ENCODE results near the gene PRLR.

PRLR gene

GRCh38 chr5:35233121-35233520 lies 2.8 kb upstream of the PRLR start:
- no peak for DNase-seq

GRCh38 chr5:35232124-35232523 lies 1.8 kb upstream of the PRLR start:
- H2BK5ac ChIP-seq (ENCODE audit: low read length) = no peak overlapping the region
- no peaks in the 10 kb centered on the region for H3K79me2 ChIP-seq (ENCODE audit: control insufficient read depth, insufficient read depth, low read length)
- H4K5ac ChIP-seq (ENCODE audit: low read length) = no peak overlapping the region
- no peaks in the 10 kb centered on the region for H3K79me1 ChIP-seq (ENCODE audit: low read length)
- H3K4me3 ChIP-seq (ENCODE audit: low read length) = no peak overlapping the region
- H3K9ac ChIP-seq (ENCODE audit: low read length) = no peak overlapping the region
- no peak overlapping the region for H2BK15ac ChIP-seq (replicated peaks; ENCODE audit: low read depth)
- H3K18ac ChIP-seq (ENCODE audit: low read length) = no peak overlapping the region
- DNase-seq = no peak
- peaks cover 6% of the 10 kb centered on the region for H3K4me1 ChIP-seq (ENCODE audit: control insufficient read depth, low read depth, low read length)
- H3K4ac ChIP-seq (ENCODE audit: low read depth, low read length) = no peak overlapping the region
- no CpG with 5 or more reads among the region's 5 CpGs for WGBS (ENCODE audit: extremely low coverage, insufficient coverage, low lambda C conversion rate)
- no peak overlapping the region for H2BK120ac ChIP-seq (ENCODE audit: low read depth, low read length)
- H4K8ac ChIP-seq (ENCODE audit: low read depth, low read length) = no peak overlapping the region
- H3K56ac ChIP-seq (ENCODE audit: low read length) = peak overlapping the region; percentile 62
- H3K27me3 ChIP-seq (ENCODE audit: insufficient read depth, low read length, poor library complexity) = no peaks in the 10 kb centered on the region
- H3K36me3 ChIP-seq (ENCODE audit: control insufficient read depth, insufficient read depth, low read length) = no peaks in the 10 kb centered on the region
- no peak overlapping the region for H2AK5ac ChIP-seq (ENCODE audit: low read length)
- no peak overlapping the region for H3K4me2 ChIP-seq (ENCODE audit: low read length)
- no peak overlapping the region for H3K27ac ChIP-seq (ENCODE audit: low read depth, low read length)
- H3K23ac ChIP-seq (ENCODE audit: low read length) = no peak overlapping the region

More at GRCh38 chr5:35233121-35233520, 2.8 kb upstream of the PRLR start:
- no CpG with 5 or more reads among the region's 4 CpGs for WGBS (ENCODE audit: extremely low coverage, insufficient coverage, low lambda C conversion rate)
- H3K79me1 ChIP-seq (ENCODE audit: low read length) = no peaks in the 10 kb centered on the region
- H3K18ac ChIP-seq (ENCODE audit: low read length) = no peak overlapping the region
- H3K79me2 ChIP-seq (ENCODE audit: control insufficient read depth, insufficient read depth, low read length) = no peaks in the 10 kb centered on the region
- H2BK120ac ChIP-seq (ENCODE audit: low read depth, low read length) = no peak overlapping the region
- H3K4ac ChIP-seq (ENCODE audit: low read depth, low read length) = peak overlapping the region; percentile 83
- no peaks in the 10 kb centered on the region for H3K36me3 ChIP-seq (ENCODE audit: control insufficient read depth, insufficient read depth, low read length)
- H3K9ac ChIP-seq (ENCODE audit: low read length) = no peak overlapping the region
- no peak overlapping the region for H3K4me3 ChIP-seq (ENCODE audit: low read length)
- H2AK5ac ChIP-seq (ENCODE audit: low read length) = no peak overlapping the region
- H3K27ac ChIP-seq (ENCODE audit: low read depth, low read length) = no peak overlapping the region
- peaks cover 4% of the 10 kb centered on the region for H3K4me1 ChIP-seq (ENCODE audit: control insufficient read depth, low read depth, low read length)
- H3K27me3 ChIP-seq (ENCODE audit: insufficient read depth, low read length, poor library complexity) = no peaks in the 10 kb centered on the region
- H3K23ac ChIP-seq (ENCODE audit: low read length) = no peak overlapping the region
- no peak overlapping the region for H4K8ac ChIP-seq (ENCODE audit: low read depth, low read length)
- no peak overlapping the region for H2BK15ac ChIP-seq (replicated peaks; ENCODE audit: low read depth)
- H3K4me2 ChIP-seq (ENCODE audit: low read length) = no peak overlapping the region
- H3K56ac ChIP-seq (ENCODE audit: low read length) = no peak overlapping the region
- no peak overlapping the region for H4K5ac ChIP-seq (ENCODE audit: low read length)
- no peak overlapping the region for H2BK5ac ChIP-seq (ENCODE audit: low read length)

- H3K79me2 ChIP-seq (ENCODE audit: control insufficient read depth, insufficient read depth, low read length) = no peaks in the 10 kb centered on the region
- no peak overlapping the region for H2BK120ac ChIP-seq (ENCODE audit: low read depth, low read length)
- peak overlapping the region; percentile 21 for H3K4me2 ChIP-seq (ENCODE audit: low read length)
- peaks cover 10% of the 10 kb centered on the region for H3K4me1 ChIP-seq (ENCODE audit: control insufficient read depth, low read depth, low read length)
- DNase-seq = peak; percentile 95
- H4K8ac ChIP-seq (ENCODE audit: low read depth, low read length) = no peak overlapping the region
- peak overlapping the region; percentile 81 for H3K4ac ChIP-seq (ENCODE audit: low read depth, low read length)
- H3K9ac ChIP-seq (ENCODE audit: low read length) = peak overlapping the region; percentile 80
- H3K18ac ChIP-seq (ENCODE audit: low read length) = peak overlapping the region; percentile 53
- H3K79me1 ChIP-seq (ENCODE audit: low read length) = no peaks in the 10 kb centered on the region
- H3K27me3 ChIP-seq (ENCODE audit: insufficient read depth, low read length, poor library complexity) = no peaks in the 10 kb centered on the region
- peak overlapping the region; percentile 18 for H3K4me3 ChIP-seq (ENCODE audit: low read length)
- H3K27ac ChIP-seq (ENCODE audit: low read depth, low read length) = peak overlapping the region; percentile 10
- no peak overlapping the region for H2AK5ac ChIP-seq (ENCODE audit: low read length)
- WGBS (ENCODE audit: extremely low coverage, insufficient coverage, low lambda C conversion rate) = no CpG with 5 or more reads among the region's 30 CpGs
- H3K56ac ChIP-seq (ENCODE audit: low read length) = peak overlapping the region; percentile 86
- H3K36me3 ChIP-seq (ENCODE audit: control insufficient read depth, insufficient read depth, low read length) = no peaks in the 10 kb centered on the region
- H2BK5ac ChIP-seq (ENCODE audit: low read length) = no peak overlapping the region
- no peak overlapping the region for H2BK15ac ChIP-seq (replicated peaks; ENCODE audit: low read depth)
- H3K23ac ChIP-seq (ENCODE audit: low read length) = no peak overlapping the region
- no peak overlapping the region for H4K5ac ChIP-seq (ENCODE audit: low read length)
Measured at GRCh38 chr5:35229076-35230037, 930 bp downstream of the PRLR start.

GRCh38 chr5:35228310-35228709 lies 2.0 kb downstream of the PRLR start:
- peak overlapping the region; percentile 25 for H3K18ac ChIP-seq (ENCODE audit: low read length)
- H3K79me2 ChIP-seq (ENCODE audit: control insufficient read depth, insufficient read depth, low read length) = no peaks in the 10 kb centered on the region
- H3K27me3 ChIP-seq (ENCODE audit: insufficient read depth, low read length, poor library complexity) = no peaks in the 10 kb centered on the region
- peaks cover 10% of the 10 kb centered on the region for H3K4me1 ChIP-seq (ENCODE audit: control insufficient read depth, low read depth, low read length)
- no peak overlapping the region for H3K27ac ChIP-seq (ENCODE audit: low read depth, low read length)
- no CpG with 5 or more reads among the region's 2 CpGs for WGBS (ENCODE audit: extremely low coverage, insufficient coverage, low lambda C conversion rate)
- H4K5ac ChIP-seq (ENCODE audit: low read length) = peak overlapping the region; percentile 0
- H3K4me3 ChIP-seq (ENCODE audit: low read length) = no peak overlapping the region
- peak overlapping the region; percentile 40 for H3K9ac ChIP-seq (ENCODE audit: low read length)
- H4K8ac ChIP-seq (ENCODE audit: low read depth, low read length) = no peak overlapping the region
- no peaks in the 10 kb centered on the region for H3K36me3 ChIP-seq (ENCODE audit: control insufficient read depth, insufficient read depth, low read length)
- H3K4ac ChIP-seq (ENCODE audit: low read depth, low read length) = peak overlapping the region; percentile 81
- peak overlapping the region; percentile 6 for H3K4me2 ChIP-seq (ENCODE audit: low read length)
- peak; percentile 38 for DNase-seq
- no peak overlapping the region for H2AK5ac ChIP-seq (ENCODE audit: low read length)
- H2BK15ac ChIP-seq (replicated peaks; ENCODE audit: low read depth) = no peak overlapping the region
- H3K56ac ChIP-seq (ENCODE audit: low read length) = peak overlapping the region; percentile 68
- H2BK5ac ChIP-seq (ENCODE audit: low read length) = peak overlapping the region; percentile 15
- peak overlapping the region; percentile 15 for H3K23ac ChIP-seq (ENCODE audit: low read length)
- H3K79me1 ChIP-seq (ENCODE audit: low read length) = no peaks in the 10 kb centered on the region
- no peak overlapping the region for H2BK120ac ChIP-seq (ENCODE audit: low read depth, low read length)

- Histone ChIP-seq H3K27me3 (ENCODE audit: insufficient read depth, low read length, poor library complexity) (no peaks in the 10 kb centered on the region), H3K23ac (ENCODE audit: low read length) (no peak overlapping the region), H3K4ac (ENCODE audit: low read depth, low read length) (no peak overlapping the region), H4K8ac (ENCODE audit: low read depth, low read length) (no peak overlapping the region), H2BK5ac (ENCODE audit: low read length) (no peak overlapping the region), H3K36me3 (ENCODE audit: control insufficient read depth, insufficient read depth, low read length) (no peaks in the 10 kb centered on the region), H3K4me2 (ENCODE audit: low read length) (no peak overlapping the region), H3K27ac (ENCODE audit: low read depth, low read length) (no peak overlapping the region), H3K4me1 (ENCODE audit: control insufficient read depth, low read depth, low read length) (peaks cover 10% of the 10 kb centered on the region), H4K5ac (ENCODE audit: low read length) (no peak overlapping the region), H3K79me2 (ENCODE audit: control insufficient read depth, insufficient read depth, low read length) (no peaks in the 10 kb centered on the region), H2BK15ac (replicated peaks; ENCODE audit: low read depth) (no peak overlapping the region), H2AK5ac (ENCODE audit: low read length) (no peak overlapping the region), H3K79me1 (ENCODE audit: low read length) (no peaks in the 10 kb centered on the region), H3K18ac (ENCODE audit: low read length) (no peak overlapping the region), H3K9ac (ENCODE audit: low read length) (no peak overlapping the region), H2BK120ac (ENCODE audit: low read depth, low read length) (no peak overlapping the region), H3K56ac (ENCODE audit: low read length) (no peak overlapping the region), H3K4me3 (ENCODE audit: low read length) (no peak overlapping the region)
- no CpG with 5 or more reads among the region's 4 CpGs for WGBS (ENCODE audit: extremely low coverage, insufficient coverage, low lambda C conversion rate)
- DNase-seq = no peak
Measured at GRCh38 chr5:35227720-35228119, 2.6 kb downstream of the PRLR start.

All from mesendoderm (in vitro differentiated cells).